Measurements from ENCODE around the gene GSDME.

DNA sequence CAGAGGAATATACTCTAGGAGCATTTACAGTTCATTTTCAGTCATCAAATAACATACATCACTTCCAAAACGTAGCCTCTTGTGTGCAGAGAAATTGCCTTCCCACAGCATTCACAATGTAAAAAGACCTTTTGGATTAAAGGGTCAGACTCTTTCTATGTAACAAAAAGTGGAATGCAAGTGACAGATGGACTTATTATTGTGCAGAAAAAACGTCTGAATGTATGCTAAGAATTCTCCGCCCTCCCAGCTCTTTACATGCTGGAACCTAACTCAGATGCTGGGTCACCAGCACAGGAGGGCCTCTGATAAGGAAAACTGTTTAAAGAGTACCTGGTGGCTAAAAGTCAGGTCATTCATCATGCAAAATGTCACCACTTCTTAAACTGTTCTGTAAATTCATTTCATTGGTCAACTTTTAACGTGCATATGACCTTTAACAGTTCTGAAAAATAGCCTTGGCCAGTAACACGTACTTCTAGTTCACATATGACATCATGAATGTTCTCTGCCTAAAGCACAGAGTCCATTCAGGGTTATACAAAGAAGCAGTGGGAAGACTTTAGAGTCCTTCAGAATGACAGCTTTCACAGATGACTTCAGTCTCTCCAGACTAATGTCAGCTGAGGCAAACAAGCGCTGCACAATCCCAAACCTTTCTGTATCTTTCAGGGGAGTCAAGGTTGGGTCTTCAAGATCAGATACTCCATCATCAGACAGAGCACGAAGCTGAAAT is 58.6 kb downstream of the GSDME start:
- TF ChIP-seq, protein P1, sequence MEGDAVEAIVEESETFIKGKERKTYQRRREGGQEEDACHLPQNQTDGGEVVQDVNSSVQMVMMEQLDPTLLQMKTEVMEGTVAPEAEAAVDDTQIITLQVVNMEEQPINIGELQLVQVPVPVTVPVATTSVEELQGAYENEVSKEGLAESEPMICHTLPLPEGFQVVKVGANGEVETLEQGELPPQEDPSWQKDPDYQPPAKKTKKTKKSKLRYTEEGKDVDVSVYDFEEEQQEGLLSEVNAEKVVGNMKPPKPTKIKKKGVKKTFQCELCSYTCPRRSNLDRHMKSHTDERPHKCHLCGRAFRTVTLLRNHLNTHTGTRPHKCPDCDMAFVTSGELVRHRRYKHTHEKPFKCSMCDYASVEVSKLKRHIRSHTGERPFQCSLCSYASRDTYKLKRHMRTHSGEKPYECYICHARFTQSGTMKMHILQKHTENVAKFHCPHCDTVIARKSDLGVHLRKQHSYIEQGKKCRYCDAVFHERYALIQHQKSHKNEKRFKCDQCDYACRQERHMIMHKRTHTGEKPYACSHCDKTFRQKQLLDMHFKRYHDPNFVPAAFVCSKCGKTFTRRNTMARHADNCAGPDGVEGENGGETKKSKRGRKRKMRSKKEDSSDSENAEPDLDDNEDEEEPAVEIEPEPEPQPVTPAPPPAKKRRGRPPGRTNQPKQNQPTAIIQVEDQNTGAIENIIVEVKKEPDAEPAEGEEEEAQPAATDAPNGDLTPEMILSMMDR (IDR thresholded peaks at IDR 0.05; ENCODE audit: low read length) = no peak
- TF ChIP-seq EZH2phosphoT487 (IDR thresholded peaks at IDR 0.05; ENCODE audit: low read length) = no peak

Measured in MM.1S (cell line).